Keratinocyte (primary cell): ENCODE results near the gene CD47.

ENCODE experiments used
- CTCF ChIP-seq, 3 experiments: IDR thresholded peaks in 1 of 3; conservative IDR thresholded peaks in 1 of 3; optimal IDR thresholded peaks in 1 of 3; 2 replicates in 2 of 3; 3 replicates in 1 of 3; pipeline versions ENCODE3 to v1.5.1; 2011; ENCODE audit warnings: low read length in 3 of 3, mild to moderate bottlenecking in 3 of 3, moderate library complexity in 2 of 3, control low read depth in 1 of 3, inconsistent platforms in 1 of 3; ENCODE audit not compliant: insufficient read depth in 2 of 3; ENCODE audit errors: extremely low read depth in 1 of 3
- EZH2 ChIP-seq: IDR thresholded peaks from one replicate; pipeline ENCODE4 v1.6.1; 2012; ENCODE audit warnings: inconsistent platforms, mild to moderate bottlenecking, low read length, moderate library complexity

DNA sequence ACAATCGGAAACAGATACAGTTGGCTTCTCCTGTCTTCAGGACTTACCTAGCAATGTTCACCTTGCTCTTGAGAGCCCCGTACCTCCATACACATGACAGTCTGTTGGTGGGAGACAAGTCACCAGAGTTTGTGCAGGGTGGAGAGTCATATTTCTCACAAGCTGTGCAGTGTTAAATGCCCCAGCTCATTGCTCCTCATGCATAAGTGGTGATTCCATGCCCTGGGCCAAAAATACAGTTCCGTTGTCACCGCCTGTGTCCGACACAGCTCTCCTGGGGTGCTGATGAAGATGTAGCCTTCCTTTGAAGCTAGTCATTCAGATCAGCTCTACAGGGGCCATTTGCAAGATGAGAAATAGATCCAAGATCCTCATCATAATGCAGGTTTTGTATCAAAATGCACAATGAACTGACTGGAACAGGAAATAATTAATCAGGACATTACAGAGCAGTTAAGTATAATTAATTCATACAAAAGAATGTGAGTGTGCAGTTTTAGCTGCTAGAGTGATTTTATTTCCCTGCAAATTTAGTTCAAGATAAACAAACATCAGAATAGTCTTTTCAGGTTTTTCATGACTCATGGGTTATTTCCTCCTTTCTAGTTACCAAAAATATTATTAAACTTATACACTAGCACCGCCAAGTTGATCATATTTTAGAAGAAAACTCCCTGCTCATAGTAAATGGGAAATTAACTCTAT lies 66.5 kb downstream of the CD47 start:
- TF ChIP-seq CTCF (optimal IDR thresholded peaks at IDR 0.05 in 1 of 3, IDR thresholded peaks at IDR 0.05 in 1 of 3, conservative IDR thresholded peaks at IDR 0.05 in 1 of 3; ENCODE audit: extremely low read depth in 1 of 3, insufficient read depth in 2 of 3, low read length in 3 of 3) = no peak
- TF ChIP-seq EZH2 = no peak
